Frontal cortex (tissue), 4 donors: ENCODE measurements around the gene USP21. TPM values are rescaled to one million over a fixed set of nuclear protein-coding genes. Genes with fewer than 3 reads are reported as not detected.
A peak's percentile ranks its signal among the peaks of the same experiment; 100 is the strongest.

ENCODE experiments used
- DNase-seq, 2 donors: peaks; one replicate each; pipeline ENCODE4 v3.0.0; 2012; ENCODE audit warnings: low spot score in 2 of 2
- FAIRE-seq: peaks from 2 replicates; lab custom pipeline; 2012; peaks lifted over from hg19 to GRCh38; lab: Jason Lieb, UNC
- total RNA-seq: library from RNA; depleted of rRNA; stranded (reverse); fragments of >200 nt; gene quantifications from one replicate; pipeline ENCODE4 v1.2.3, GENCODE V29; 2014
- donor health status: control.
- donor health status: control.
- donor health status: control.

USP21 gene
- total RNA-seq, 1 donor from 2014 or later = 8.2 TPM

- FAIRE-seq (no peak), DNase-seq (peak; percentile 91 to 95)
Measured at GRCh38 chr1:161132410-161133219, 26.7 kb upstream of the USP21 start, which contains the start of gene DEDD. DEDD (minus strand) TSS chr1:161132667; CDS start chr1:161124462, 8,205 bp downstream.

DNA sequence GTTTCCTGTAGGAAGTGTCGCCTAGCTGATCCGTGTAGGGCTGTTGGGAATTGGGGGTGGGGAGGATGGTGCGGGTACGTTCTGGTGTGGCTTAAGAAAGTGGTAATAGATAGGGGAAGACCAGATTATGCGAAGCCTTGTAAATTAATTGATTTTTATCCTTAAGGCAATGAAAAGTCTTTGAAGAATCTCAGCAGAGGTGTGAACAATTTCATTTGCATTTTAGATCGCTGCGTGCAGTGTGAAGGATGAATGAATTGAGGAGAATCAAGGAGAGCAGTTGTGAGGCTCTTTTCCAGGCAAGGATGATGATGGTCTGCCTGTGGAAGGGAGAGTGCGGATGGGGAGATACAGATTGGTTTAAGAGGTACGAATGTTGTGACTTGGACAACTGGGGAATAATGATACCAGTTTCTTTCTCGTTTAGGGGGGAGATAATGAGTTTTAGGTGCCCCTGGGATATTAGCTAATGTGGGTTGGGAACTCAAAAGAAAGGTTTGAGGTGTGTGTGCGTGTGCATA, 26.0 kb upstream of the USP21 start:
- FAIRE-seq (no peak), DNase-seq (no peak)

DNA sequence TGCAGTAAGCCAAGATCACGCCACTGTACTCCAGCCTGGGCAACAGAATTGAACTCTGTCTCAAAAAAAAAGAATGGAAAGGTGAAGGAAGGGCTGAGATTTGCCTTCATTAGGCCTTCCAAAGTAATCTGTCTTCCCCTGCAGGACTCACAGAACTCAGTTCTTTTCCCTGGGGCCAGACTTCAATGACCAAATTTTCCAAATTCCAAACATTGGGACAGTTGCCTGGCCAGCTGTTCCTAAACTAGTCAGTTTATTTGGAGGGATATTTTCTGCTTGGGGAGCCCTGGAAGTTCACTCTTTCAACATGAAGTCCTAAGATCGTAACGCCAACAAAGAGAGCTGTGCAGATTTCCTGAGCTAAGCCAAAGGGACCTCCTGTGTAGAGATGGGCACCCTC, 21.4 kb upstream of the USP21 start:
- DNase-seq (no peak), FAIRE-seq (no peak)

DNA sequence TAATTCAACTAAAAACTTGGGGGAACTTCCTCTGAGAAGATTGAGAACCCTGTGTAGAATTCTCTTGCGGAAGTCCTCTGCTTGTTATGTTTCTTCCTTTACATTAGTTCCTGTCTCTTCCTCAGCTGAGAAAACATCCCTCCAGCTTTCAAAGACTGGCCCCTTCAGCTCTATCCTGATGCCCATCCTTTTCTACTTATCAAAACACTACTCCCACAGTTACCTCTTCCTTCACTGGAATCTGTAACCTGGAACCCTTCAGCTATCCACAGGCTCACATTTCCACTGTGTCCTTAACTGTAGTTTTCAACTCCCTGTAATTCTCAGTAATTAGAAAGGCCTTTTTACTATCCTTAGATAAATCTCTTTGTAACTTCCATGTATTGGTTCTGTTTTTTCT, 20.9 kb upstream of the USP21 start:
- DNase-seq (no peak), FAIRE-seq (no peak)

- FAIRE-seq (no peak), DNase-seq (no peak)
Measured at GRCh38 chr1:161139766-161140165, 19.5 kb upstream of the USP21 start.

DNA sequence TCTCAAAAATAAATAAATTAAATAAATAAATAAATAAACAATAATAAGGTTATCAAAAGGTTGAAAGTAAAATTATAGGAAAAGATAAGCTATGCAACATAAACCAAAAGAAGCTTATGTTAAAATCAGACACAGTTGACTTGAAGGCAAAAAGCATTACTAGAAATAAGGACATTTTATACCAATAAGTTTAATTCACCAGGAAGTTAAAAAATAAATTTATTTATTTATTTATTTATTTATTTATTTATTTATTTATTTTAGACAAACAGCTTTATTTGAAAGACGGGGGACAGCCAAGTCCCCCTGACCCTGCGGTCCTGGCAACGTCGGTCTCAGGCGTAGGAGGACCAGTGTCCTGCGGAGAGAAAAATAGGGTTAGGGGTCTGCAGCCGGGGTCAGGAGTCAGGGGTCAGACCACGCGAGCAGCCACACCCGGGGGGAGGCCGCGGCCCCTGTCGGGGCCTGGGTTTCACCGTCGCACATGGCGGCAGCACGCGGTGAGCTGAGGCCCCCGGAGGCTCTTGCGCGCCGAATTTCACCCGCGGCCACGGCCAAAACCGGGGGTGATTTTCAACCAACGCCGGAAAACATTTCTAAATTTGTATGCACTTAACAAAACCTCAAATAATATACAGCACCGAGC, 18.4 kb upstream of the USP21 start:
- DNase-seq = no peak

DNA sequence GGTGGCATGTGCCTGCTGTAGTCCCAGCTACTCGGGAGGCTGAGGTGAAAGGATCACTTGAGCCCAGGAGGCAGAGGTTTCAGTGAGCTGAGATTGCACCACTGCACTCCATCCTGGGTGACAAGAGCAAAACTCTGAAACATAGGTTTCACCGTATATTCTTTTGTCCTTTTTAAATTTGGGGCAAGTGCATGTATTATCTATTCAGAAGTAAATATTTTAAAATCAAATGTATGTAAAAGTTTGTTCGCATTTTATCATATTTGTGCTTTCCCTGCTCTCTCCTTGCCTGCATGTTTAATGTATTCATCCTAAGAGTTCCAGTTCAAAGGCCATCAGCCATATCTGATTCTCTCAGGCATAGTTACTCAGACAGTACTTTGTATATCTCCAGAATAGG, 13.5 kb upstream of the USP21 start:
- DNase-seq (no peak), FAIRE-seq (no peak)

More for the DNA sequence above, 18.4 kb upstream of the USP21 start:
- no peak for FAIRE-seq

DNA sequence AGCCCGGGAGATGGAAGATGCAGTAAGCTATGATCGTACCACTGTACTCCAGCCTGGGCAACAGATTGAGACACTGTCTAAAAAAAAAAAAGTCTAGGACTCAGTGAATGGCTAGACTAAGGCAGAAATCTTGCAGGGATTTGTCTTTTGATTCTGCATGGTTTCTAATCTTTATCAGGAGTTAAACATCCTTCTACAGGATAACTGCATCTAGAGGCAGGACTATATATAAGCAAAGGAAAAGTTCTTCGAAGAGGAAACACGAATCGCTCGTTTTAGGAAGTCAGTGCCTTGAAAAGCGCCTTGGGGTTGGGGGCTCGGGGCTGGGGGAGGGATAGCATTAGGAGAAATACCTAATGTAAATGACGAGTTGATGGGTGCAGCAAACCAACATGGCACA, 6.1 kb upstream of the USP21 start:
- no peak for FAIRE-seq
- no peak for DNase-seq

- no peak for FAIRE-seq
Measured at GRCh38 chr1:161153682-161154337, 5.5 kb upstream of the USP21 start, which contains the start of gene UFC1. UFC1 (plus strand) TSS chr1:161153978; CDS start chr1:161153998, 20 bp downstream.

GRCh38 chr1:161157867-161158266, 1.4 kb upstream of the USP21 start:
- DNase-seq (no peak), FAIRE-seq (no peak)

More at GRCh38 chr1:161153682-161154337, 5.5 kb upstream of the USP21 start, which contains the start of gene UFC1:
- DNase-seq = peak; percentile 71 to 75

GRCh38 chr1:161158316-161159010, 837 bp upstream of the USP21 start:
- no peak for FAIRE-seq
- DNase-seq = no peak

DNA sequence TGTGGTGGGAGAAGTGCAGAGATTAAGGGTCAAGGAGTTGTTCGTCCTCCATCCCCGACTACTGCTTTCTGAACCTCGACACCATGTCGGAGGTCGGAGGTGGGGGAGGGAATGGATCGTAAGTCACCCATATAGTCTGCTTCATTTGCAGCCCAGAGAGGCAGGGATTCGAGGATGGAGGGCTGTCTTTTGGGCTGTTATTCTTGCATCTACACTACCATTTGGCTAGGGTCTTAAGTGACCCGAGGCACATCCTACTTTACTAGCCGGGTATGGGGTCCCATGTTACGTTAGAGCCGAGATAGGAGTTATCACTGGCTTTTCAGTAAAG, 578 bp downstream of the USP21 start:
- FAIRE-seq = no peak
- no peak for DNase-seq

- DNase-seq (no peak), FAIRE-seq (no peak)
Measured at GRCh38 chr1:161160671-161161145, 1.4 kb downstream of the USP21 start.

GRCh38 chr1:161161652-161162051, 2.4 kb downstream of the USP21 start:
- no peak for FAIRE-seq

DNA sequence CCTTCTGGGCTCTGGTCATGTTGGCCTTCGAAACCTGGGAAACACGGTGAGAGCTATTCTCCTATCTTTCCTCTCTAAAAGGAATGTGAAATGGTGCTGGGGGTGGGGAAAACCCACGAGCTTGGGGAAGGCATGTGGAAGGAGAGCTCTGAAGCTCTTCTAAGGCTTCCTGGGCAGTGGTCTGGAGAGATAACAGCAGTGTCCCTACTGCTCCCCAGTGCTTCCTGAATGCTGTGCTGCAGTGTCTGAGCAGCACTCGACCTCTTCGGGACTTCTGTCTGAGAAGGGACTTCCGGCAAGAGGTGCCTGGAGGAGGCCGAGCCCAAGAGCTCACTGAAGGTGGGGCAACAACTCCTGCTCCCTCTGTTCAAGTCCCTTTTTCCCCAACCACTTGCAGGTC, 2.8 kb downstream of the USP21 start:
- FAIRE-seq (no peak), DNase-seq (no peak)

More at GRCh38 chr1:161161652-161162051, 2.4 kb downstream of the USP21 start:
- no peak for DNase-seq

GRCh38 chr1:161162806-161163205, 3.5 kb downstream of the USP21 start:
- no peak for FAIRE-seq

GRCh38 chr1:161163793-161164192, 4.5 kb downstream of the USP21 start:
- no peak for FAIRE-seq
- no peak for DNase-seq

More at GRCh38 chr1:161162806-161163205, 3.5 kb downstream of the USP21 start:
- DNase-seq = no peak

GRCh38 chr1:161164901-161165610, 5.8 kb downstream of the USP21 start:
- DNase-seq (no peak), FAIRE-seq (no peak)
